COLO668 (cell line): ENCODE data around the gene ADGRG6.
"Not testable (repeated sequence)": the region's sequence is repeated elsewhere in the genome, so short reads cannot be mapped to it uniquely, and the experiment has no call there.

Experiments used
- DNase-seq: peaks from one replicate; lab custom pipeline; 2025; ENCODE audit not compliant: unreplicated experiment; lab: John Stamatoyannopoulos, UW

The ADGRG6 gene

GRCh38 chr6:142342986-142343385 is 41.2 kb downstream of the ADGRG6 start:
- no peak for DNase-seq

DNA sequence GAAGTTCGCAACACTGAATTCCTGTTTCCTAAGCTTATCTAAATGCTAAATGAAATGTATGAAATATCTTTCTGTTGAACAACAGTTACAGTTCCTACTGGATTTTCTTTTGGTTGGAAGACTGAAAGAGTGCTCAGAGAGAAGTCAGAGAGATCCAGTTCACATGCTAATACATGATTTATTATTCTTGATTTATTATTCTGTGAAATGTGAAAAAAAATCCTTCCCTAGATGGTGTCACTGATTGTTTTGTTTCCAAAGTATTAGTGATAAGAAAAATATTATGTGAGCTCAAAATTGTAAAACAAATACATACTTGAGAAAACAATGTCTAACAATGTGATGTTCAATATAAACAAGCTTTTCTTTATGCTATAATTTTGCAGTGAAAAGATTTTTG is 42.1 kb downstream of the ADGRG6 start:
- no peak for DNase-seq

DNA sequence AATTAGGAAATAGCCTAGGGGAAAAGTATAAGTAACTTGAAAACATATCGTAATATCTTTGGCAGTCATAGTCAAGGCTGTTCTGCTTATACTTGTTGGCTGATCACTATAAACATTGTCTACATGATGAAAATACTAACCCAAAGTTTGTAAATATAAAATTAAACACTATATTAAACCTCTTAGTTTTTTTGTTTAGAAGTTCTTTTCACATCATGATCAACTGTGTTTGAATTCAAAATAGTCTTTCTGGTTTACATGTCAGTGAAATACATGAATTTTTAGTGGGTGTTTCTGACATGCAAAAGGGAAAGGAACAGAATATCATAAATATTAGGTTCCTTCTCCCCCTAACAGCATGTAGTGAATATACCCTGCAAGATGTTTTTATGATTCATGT is 43.5 kb downstream of the ADGRG6 start:
- no peak for DNase-seq

DNA sequence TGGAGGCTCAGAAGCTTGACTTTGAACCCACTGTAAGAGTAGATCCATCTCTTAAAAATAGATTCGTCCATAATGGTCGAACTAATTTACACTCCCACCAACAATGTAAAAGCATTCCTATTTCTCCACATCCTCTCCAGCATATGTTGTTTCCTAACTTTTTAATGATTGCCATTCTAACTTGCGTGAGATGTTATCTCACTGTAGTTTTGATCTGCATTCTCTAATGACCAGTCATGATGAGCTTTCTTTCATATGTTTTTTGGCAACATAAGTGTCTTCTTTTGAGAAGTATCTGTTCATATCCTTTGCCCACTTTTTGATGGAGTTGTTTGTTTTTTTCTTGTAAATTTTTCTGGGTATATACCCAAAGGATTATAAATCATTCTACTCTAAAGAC is 44.4 kb downstream of the ADGRG6 start:
- not testable (repeated sequence) for DNase-seq

DNA sequence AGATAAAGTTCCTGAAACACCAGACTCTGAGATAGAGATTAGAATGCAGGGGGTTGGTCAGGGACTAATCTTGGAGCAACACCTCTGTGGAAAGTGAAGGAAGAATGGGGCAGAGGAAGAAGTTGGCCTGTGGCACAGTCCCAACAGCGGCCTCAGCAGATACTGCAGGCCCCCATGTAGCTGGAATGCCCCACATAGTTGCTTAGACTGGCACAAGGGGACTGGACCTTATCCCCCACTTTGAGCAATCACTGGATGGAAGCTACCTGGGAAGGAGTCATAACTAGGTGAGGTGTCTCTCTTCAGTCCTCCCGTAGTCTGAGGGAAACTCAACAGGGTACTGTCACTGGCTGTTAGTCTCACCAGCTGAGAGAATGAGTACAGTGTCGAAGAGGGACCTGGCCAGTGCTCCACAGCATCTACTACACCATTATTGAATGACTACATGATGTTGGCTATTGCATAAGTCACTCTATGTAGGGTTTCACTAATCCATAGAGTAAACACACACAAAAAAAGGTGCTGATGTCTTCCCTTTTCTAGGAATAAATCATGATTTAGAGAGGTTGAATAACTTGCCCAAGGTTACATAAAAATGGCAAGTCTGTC is 47.5 kb downstream of the ADGRG6 start:
- DNase-seq: no peak

- DNase-seq: no peak
Measured at GRCh38 chr6:142350309-142350708, 48.5 kb downstream of the ADGRG6 start.

DNA sequence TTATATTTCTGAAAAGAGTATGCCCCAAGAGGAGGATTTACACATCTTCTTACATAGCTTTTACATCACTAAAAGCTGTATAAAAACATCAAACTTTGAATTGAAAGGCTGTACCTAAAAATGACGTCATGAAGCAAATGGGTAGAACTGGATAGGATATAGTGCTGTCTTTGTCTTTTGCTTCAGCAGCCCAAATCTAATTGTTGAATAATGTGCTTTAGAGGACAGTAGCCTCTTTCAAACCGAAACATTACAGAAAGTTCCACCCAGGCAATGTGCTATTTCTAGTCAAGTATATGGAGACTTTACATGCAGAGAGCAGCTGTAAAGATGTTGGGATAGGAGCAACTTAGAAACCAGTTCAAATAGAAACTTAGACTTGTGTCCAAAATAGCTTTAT is 51.9 kb downstream of the ADGRG6 start:
- DNase-seq: no peak

DNA sequence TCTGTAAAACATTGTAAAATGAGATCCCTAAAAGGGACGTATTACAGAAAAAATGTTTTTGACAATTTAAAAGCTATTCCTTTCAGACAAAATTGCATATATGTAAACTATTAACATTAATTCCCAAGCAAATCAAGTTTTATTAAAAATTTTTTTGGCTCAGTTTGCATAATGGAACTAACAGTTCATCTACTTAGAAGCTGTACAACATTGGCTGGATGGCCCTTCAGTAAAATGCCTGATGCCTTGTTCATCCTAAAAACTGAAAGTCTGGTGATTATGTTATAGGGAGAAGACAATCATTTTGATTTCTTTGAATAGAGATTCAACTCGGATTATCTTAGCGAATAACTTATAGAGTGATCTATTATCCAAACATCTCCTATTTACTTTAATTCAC is 52.8 kb downstream of the ADGRG6 start:
- no peak for DNase-seq

GRCh38 chr6:142355520-142356174 is 53.8 kb downstream of the ADGRG6 start:
- DNase-seq: no peak

GRCh38 chr6:142356201-142356883 is 54.5 kb downstream of the ADGRG6 start:
- DNase-seq: no peak

- DNase-seq: no peak
Measured at GRCh38 chr6:142356884-142357225, 55.0 kb downstream of the ADGRG6 start.

- no peak for DNase-seq
Measured at GRCh38 chr6:142357879-142358278, 56.1 kb downstream of the ADGRG6 start.

GRCh38 chr6:142359271-142359960 is 57.6 kb downstream of the ADGRG6 start:
- no peak for DNase-seq

DNA sequence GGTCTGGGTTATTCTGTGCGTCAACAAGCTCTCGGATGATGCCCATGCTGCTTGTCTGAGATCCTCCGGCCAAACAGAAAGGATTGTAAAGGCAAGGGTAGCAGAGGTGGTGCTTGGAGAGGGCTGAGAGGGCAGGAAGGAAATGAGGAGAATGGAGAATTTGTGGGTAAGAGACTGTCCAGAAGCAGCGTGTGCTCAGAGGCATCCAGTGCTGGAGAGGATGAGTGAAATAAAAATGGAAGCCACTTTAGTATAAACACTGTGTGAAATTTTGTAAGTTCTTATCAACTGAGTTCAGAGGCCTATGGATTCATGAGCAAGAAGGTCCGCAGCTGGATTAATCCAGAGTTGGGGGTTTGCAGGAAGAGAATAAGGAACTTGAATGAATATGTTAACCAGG is 59.5 kb downstream of the ADGRG6 start:
- DNase-seq: no peak

DNA sequence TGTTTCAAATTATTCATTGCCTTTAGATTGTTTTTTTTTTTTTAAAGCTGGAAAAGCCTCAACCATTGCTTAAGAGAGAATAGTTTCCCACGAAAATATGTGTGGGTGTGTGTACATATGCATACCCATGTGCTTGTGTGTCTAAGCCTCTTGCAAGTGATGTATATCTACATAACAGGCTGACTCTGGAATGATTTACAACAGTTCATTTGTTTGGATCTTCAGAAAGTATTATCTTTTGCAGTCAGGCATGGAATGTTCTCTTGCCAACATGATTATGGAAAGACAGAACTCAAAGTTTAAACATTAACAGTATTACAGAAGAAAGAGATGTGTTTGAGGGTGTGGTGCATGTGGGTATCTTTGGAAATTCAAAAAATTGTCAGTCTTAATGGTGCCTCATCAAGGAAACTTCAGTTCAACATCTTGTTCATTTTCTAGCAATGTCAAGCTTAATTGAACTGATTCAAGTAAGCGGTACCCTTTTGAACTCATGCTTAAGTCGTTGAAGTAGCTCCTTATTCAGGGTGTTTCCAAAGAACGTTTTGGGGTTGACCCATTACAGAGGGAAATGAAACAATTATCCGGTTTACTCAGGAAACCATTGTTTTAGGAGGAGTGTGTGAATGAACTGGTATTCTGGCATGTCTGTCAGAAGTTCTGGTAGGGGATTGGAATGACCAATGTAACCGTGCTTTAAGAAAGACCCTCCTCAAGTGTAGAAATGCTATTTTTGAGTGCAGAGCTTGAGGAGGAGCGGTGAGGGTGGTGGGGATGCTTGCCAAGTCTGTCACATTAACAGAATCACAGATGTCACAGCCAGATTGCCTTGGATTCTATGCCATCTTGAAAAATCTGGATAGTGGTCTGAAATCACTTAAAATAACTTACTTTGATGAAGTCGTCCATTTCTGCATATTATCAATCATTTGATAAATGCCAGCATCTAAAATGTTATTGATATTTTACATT is 60.3 kb downstream of the ADGRG6 start:
- DNase-seq: no peak

GRCh38 chr6:142367061-142367460 is 65.3 kb downstream of the ADGRG6 start:
- no peak for DNase-seq

- DNase-seq: no peak
Measured at GRCh38 chr6:142367501-142368018, 65.8 kb downstream of the ADGRG6 start.

DNA sequence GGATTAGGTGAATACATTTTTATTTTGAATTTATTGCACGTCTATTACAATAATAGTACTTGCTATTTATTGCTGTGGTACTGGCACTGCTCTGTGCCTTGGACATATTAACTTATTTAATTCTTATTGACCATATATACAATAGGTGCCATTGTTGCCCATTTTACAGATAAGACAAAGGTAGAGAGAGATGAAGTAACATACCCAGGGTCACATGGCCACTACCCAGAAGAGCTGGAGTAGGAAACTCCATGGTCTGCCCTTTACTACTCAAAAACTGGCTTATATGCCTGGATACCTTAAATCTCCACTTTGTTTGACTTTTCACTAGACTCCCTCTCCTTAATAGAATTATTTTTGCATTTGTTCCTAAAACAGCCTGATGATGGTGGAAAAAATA is 67.5 kb downstream of the ADGRG6 start:
- no peak for DNase-seq

DNA sequence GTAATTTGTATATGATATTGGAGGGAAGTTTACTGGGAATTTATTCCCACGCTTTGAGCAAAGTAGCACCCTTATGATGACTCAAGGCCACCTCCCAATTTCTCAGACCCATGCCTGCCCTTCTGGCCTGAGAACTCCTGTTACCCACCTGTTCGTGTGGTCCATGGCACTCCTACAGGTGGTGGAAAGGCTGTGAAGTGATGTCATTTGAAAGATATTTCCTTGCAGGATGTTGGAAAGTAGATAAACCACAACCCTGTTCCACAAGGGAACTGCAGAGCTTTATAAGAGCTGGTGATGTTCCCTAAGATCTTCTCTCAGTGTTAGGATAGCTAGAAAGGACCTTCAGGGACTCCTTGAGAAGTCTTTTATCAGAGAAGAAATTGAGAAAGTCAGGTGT is 70.5 kb downstream of the ADGRG6 start:
- no peak for DNase-seq

DNA sequence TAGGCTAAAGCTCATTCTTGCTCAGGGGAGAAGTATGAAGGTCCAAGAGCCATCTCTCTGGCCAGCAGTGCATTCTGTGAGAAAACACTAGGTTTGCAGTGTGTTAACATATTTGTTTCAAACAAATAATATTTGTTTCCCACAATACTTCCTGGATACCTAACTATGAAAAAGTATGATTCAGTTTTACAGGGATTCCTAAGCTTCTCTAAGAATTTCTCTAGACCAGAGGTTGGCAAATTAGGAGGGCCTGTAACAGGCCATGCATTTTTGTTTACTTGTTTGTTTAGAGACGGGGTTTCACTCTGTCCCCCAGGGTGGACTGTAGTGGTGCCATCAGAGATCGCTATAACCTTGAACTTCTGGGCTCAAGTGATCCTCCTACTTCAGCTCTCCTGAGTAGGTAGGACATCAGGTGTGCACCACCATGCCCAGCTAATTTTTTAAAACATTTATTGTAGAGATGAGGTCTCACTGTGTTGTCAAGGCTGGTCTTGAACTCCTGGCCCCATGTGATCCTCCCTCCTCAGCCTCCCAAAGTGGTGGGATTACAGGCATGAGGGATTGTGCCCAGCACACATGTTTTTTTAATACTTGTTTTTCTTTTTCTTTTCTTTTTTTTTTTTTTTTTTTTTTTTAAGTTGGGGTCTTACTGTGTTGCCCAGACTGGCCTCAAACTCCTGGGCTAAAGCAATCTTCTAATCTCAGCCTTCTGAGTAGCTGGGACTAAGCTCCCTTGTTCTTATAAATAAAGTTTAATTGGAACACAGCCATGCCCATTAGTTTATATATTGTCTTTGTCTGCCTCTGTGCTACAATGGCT is 71.7 kb downstream of the ADGRG6 start:
- DNase-seq: no peak
